Large intestine (tissue), 3 donors: Measurements from ENCODE around the gene CA10. TPM values are rescaled to one million over a fixed set of nuclear protein-coding genes. Genes with fewer than 3 reads are reported as not detected.

Experiments used
- DNase-seq, 2 donors: peaks; one replicate each; pipeline versions ENCODE4 v3.0.0 to v3.0.0-alpha.2; 2013
- H3K27ac ChIP-seq: one replicate; pipeline ENCODE4 v1.5.1; 2013; ENCODE audit warnings: low read length
- H3K27me3 ChIP-seq: 2 replicates; pipeline ENCODE4 v1.6.1; 2013; ENCODE audit warnings: low read length; ENCODE audit not compliant: control insufficient read depth, insufficient read depth
- H3K36me3 ChIP-seq: 2 replicates; pipeline ENCODE4 v1.6.1; 2013; ENCODE audit warnings: low read length; ENCODE audit not compliant: control insufficient read depth, insufficient read depth
- H3K4me1 ChIP-seq: one replicate; pipeline ENCODE4 v1.6.1; 2013; ENCODE audit warnings: low read length; ENCODE audit not compliant: control insufficient read depth, insufficient read depth
- H3K4me3 ChIP-seq: one replicate; pipeline ENCODE4 v1.5.1; 2013; ENCODE audit warnings: low read length
- H3K9me3 ChIP-seq: one replicate; pipeline ENCODE4 v1.6.1; 2013; ENCODE audit warnings: mild to moderate bottlenecking, low read depth, low read length, moderate library complexity; ENCODE audit not compliant: control insufficient read depth
- WGBS: methylation state at CpG from one replicate; pipeline ENCODE4 v1.1.5; 2013; ENCODE audit warnings: low lambda C conversion rate; ENCODE audit not compliant: insufficient coverage; 5-methylcytosine and 5-hydroxymethylcytosine counted together
- polyA plus RNA-seq: library from polyadenylated mRNA; unstranded; fragments of 120-200 nt; gene quantifications from one replicate; pipeline ENCODE4 v1.2.1, GENCODE V29; 2013

The CA10 gene
- polyA plus RNA-seq, 1 donor = 1.2 TPM

DNA sequence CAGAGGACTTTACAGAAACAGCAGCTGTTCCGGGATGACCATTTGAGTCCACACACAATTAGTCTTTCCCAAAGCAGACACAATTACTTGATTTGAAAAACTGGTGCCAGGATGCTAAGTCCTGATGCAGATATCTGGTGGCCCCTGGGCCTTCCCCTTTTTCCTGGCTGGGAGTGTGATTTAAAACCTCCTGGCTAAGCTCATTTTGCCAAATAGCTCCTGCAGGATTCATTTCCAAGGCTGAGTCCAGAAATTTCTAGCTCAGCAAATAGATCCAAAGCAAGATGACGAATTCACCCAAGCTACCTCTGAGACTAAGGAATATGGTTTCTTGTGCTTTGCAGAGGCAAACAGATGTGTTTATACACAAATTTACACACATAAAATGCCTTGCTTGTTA, 422.2 kb downstream of the CA10 start:
- DNase-seq = no peak
- no peaks in the 10 kb centered on the region for H3K36me3 ChIP-seq
- no CpG with 5 or more reads among the region's 2 CpGs for whole genome bisulfite sequencing
- peaks cover 2% of the 10 kb centered on the region for H3K27me3 ChIP-seq
- H3K4me1 ChIP-seq = peaks cover 13% of the 10 kb centered on the region
- no peak overlapping the region for H3K4me3 ChIP-seq
- H3K9me3 ChIP-seq = no peaks in the 10 kb centered on the region
- no peak overlapping the region for H3K27ac ChIP-seq

DNA sequence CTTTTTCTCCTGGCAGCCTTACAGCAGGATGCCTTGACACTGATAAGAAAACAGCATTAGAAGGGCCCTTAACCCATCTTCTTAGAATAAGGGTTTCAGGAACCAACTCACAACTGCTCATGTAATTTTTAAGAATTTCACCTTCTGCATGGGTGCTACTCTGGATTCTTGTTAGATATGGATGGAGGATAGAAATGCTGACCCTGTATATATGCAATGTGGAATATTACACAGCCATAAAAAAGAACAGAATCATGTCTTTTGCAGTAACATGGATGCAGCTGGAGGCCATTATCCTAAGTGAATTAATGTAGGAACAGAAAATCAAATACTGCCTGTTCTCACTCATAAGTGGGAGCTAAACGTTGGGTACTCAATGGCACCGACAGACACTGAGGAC, 423.5 kb downstream of the CA10 start:
- no CpG with 5 or more reads among the region's 2 CpGs for WGBS
- DNase-seq = no peak
- Histone ChIP-seq H3K4me1 (peaks cover 13% of the 10 kb centered on the region), H3K27me3 (peaks cover 2% of the 10 kb centered on the region), H3K36me3 (no peaks in the 10 kb centered on the region), H3K4me3 (no peak overlapping the region), H3K9me3 (no peaks in the 10 kb centered on the region), H3K27ac (no peak overlapping the region)

DNA sequence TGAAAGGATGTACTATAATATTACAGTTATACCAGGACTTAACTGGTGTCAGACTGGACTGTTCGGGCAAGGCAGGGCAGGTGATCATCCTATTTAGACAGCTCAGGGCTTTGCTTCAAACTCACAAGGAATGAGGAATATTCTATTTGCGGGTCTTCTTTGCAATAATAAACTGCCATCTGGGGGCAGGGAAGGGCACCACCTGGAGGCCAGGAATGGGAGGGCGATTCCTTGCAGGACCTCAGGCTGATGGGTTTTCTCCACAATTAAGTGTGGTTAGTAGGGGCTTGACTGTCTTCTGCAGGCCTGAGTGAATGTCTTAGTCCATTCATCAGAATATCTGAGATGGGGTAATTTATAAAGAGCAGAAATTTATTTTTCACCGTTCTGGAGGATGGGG, 424.1 kb downstream of the CA10 start:
- H3K9me3 ChIP-seq = no peaks in the 10 kb centered on the region
- no peak overlapping the region for H3K4me3 ChIP-seq
- H3K36me3 ChIP-seq = no peaks in the 10 kb centered on the region
- peaks cover 2% of the 10 kb centered on the region for H3K27me3 ChIP-seq
- no peak overlapping the region for H3K27ac ChIP-seq
- no CpG with 5 or more reads among the region's 4 CpGs for WGBS
- no peak for DNase-seq
- peaks cover 10% of the 10 kb centered on the region for H3K4me1 ChIP-seq

DNA sequence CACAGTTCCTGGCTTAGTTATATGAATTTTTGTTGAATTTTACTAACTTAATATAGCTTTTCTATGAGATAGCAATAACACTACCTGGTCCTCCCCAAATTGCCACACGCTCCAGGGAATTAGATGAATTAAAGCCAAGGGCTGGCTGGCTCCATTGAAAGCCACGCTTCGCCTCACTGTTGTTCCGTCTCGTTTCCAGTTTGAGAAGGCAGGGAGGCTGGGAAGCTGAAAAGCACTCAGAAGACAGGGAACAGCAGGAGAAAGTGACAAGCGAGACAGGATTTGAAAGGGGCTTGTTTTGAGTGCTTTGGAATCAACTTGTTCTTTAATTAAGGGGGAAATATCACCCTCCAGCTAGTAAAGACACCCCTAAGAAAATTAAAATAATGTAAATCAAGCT, 425.3 kb downstream of the CA10 start:
- H3K27me3 ChIP-seq = peaks cover 2% of the 10 kb centered on the region
- H3K27ac ChIP-seq = no peak overlapping the region
- no peak overlapping the region for H3K4me3 ChIP-seq
- no peaks in the 10 kb centered on the region for H3K36me3 ChIP-seq
- no peak for DNase-seq
- no CpG with 5 or more reads among the region's 6 CpGs for WGBS
- H3K4me1 ChIP-seq = no peaks in the 10 kb centered on the region
- no peaks in the 10 kb centered on the region for H3K9me3 ChIP-seq

DNA sequence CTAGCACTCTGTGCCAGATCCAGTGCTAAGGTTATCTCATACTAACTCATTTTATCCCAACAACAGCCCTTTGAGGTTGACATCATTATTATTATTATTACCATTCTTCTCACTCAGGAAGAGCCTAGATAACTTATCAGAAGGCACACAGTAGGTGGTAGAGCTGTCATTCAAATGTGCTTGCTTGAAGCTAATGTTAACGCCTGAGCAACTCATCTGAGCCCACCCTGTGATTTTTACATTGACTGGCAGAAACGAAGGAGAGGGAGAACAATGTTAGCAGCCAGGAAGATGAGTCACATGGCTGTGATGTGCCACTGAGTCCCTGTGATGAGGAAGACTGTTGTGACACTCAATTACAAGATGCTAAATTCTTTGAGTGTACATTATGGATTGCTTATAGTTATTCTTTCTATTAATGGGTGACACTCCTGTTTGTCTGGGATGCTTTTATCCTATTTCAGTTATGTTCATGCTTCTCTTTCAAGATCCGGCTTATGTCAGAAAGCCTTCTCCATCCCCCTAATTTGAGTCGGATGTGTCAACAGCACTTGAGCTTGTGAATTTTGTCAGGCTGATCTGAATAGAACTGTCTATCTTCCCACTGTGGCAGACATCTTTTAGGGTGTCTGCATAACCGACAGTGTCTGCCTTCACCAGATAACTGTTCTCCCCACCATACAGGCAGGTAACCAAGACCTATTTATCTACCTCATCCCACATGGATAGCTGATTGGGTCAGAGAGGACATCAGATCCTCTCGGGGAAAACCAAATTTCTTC, 426.4 kb downstream of the CA10 start:
- no peak overlapping the region for H3K27ac ChIP-seq
- no peaks in the 10 kb centered on the region for H3K36me3 ChIP-seq
- DNase-seq = no peak
- H3K4me3 ChIP-seq = no peak overlapping the region
- no peaks in the 10 kb centered on the region for H3K9me3 ChIP-seq
- H3K4me1 ChIP-seq = no peaks in the 10 kb centered on the region
- WGBS = no CpG with 5 or more reads among the region's 6 CpGs
- H3K27me3 ChIP-seq = peaks cover 2% of the 10 kb centered on the region

DNA sequence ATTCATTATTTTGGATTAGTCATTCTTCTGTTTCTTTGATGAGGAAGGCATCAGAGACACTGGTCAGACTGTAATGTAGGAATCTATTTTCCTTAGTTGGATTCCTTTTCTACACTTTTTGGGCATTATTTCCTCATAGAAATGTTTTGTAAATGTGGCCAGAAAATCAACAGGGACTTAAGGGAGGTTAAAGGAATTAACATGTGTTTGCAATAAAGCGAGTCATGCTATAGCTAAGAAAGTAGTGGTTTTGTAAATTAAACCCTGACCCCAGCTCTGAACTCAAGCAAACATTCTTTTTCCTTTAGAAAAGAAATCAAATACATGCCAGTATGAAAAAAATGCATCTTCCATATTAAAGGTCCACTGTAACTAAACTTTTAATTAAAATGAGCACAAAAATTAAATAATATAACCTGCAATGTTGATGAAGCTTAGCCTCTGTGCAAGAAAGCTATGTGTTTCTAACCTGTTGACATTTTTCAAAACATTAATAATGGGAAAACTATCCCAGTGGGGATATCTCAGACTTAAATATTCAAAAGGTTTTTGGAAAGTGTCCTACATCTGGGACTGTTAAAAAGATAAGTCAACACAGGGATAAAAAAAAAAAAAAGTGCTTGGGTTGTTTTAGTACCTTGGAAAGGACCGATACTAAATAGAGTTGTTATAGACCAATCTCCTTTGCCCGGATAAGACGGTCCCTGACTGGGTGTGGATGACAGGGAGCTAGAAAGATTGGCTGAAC, 428.0 kb downstream of the CA10 start:
- H3K36me3 ChIP-seq = no peaks in the 10 kb centered on the region
- peaks cover 2% of the 10 kb centered on the region for H3K27me3 ChIP-seq
- 100% methylated on average over 1 of the region's 4 CpGs for WGBS
- no peaks in the 10 kb centered on the region for H3K4me1 ChIP-seq
- no peak for DNase-seq
- no peaks in the 10 kb centered on the region for H3K9me3 ChIP-seq
- no peak overlapping the region for H3K27ac ChIP-seq
- no peak overlapping the region for H3K4me3 ChIP-seq

DNA sequence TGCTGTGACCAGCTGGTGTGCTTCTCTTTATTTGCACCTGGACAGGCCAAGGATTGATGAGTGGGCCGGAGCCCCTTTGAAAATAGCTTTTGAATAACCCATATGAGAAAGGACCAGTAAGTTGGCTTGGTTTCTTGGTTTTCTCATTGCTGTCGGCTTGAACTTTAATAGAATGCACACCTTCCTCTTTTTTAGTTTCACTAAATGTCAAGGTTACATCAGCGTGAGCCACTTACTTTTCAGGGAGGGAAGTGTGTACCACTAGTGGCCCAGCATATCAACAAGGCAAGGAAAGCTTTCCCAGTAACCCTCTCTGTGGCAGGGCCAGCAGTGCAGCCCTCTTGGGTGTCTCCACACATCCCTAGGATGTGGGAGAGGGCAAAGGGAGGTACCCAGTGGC, 433.3 kb downstream of the CA10 start:
- no peaks in the 10 kb centered on the region for H3K36me3 ChIP-seq
- H3K4me3 ChIP-seq = no peak overlapping the region
- H3K27me3 ChIP-seq = no peaks in the 10 kb centered on the region
- H3K27ac ChIP-seq = no peak overlapping the region
- no peaks in the 10 kb centered on the region for H3K4me1 ChIP-seq
- no peaks in the 10 kb centered on the region for H3K9me3 ChIP-seq
- no CpG with 5 or more reads among the region's 3 CpGs for WGBS
- DNase-seq = no peak

DNA sequence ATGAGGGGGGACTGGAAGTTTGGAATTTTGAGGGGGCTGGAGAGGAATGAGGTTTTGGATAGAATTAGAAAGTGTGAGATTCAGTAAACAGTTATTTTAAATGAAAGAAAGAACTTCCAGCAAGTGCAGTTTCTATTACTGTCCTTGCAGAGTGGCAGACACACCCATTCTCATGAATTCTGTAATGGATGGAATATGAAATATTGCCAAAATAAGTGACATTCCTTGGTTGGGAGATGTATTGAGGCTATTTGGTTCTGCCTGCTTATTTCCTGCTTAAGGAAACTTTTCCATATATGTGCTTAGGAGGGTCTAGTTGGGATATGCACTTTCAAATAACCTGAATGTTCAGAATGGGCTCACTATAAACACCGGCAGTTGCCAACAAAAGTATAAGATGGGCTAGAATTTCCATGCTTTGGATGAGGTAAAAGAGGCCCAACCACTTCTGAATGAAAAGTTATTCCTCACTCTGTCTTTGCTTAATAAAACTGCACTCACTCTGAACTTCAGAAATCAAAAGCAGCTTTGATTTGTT, 434.4 kb downstream of the CA10 start:
- no peak overlapping the region for H3K4me3 ChIP-seq
- H3K4me1 ChIP-seq = no peaks in the 10 kb centered on the region
- no peaks in the 10 kb centered on the region for H3K9me3 ChIP-seq
- H3K27ac ChIP-seq = no peak overlapping the region
- no CpG with 5 or more reads among the region's 1 CpG for WGBS
- no peaks in the 10 kb centered on the region for H3K36me3 ChIP-seq
- DNase-seq = no peak
- no peaks in the 10 kb centered on the region for H3K27me3 ChIP-seq

DNA sequence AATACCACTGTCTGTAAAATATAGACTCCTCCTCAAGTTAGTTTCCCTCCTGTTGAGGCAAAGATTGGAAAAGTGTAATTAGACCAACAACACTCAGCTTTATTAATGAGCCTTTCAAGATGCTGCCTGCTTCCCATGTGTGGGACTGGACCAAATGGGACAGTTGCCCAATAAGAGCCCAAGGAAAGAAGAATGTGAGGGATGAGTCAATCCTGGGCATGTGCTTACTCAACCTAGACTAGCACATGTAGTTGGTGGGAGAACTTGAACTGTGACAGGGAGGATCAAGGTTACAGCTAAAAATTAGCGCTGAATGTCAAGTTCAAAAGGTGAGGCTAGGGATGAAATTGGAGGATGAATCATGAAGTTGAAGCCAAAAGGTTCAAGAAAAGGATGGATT, 435.5 kb downstream of the CA10 start:
- Histone ChIP-seq H3K4me1 (no peaks in the 10 kb centered on the region), H3K27me3 (no peaks in the 10 kb centered on the region), H3K4me3 (no peak overlapping the region), H3K9me3 (no peaks in the 10 kb centered on the region), H3K27ac (no peak overlapping the region), H3K36me3 (no peaks in the 10 kb centered on the region)
- DNase-seq = no peak
- no CpG with 5 or more reads among the region's 1 CpG for WGBS

DNA sequence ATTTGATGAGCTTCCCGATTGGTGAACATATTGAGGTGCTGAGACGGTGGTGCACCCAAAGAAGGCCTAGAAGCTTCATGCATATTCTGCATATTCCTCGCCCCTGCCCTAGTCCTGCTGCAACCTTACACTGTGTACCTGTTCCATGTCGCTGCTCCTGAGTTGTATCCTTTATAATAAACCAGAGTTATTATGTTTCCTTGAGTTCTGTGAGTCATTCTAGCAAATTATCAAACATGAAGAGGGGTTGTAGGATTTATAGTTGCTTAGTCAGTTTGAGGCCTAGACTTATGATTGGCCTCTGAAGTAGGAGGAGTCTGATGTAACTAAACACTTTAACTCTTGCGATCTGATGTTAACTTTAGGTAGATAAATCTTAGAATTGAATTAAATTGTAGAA, 436.8 kb downstream of the CA10 start:
- 100% methylated on average over 1 of the region's 5 CpGs for WGBS
- no peak for DNase-seq
- H3K27ac ChIP-seq = no peak overlapping the region
- no peaks in the 10 kb centered on the region for H3K36me3 ChIP-seq
- no peaks in the 10 kb centered on the region for H3K9me3 ChIP-seq
- H3K4me1 ChIP-seq = no peaks in the 10 kb centered on the region
- no peak overlapping the region for H3K4me3 ChIP-seq
- no peaks in the 10 kb centered on the region for H3K27me3 ChIP-seq
